Caki2 (cell line): ENCODE measurements around the gene SGCD. TPM values are rescaled to one million over a fixed set of nuclear protein-coding genes. Genes with fewer than 3 reads are reported as not detected.

ENCODE experiments used
- DNase-seq: peaks from one replicate; pipeline ENCODE4 v3.0.0-alpha.2; 2015; ENCODE audit warnings: low read depth
- in situ Hi-C: cut with HindIII; loops from 2 replicates; pipeline ENCODE4 v1.10.0; 2016; ENCODE audit warnings: low sequenced_read_pairs, low pct_unique_long_range_greater_than_20kb, mixed read lengths
- total RNA-seq: library from RNA; depleted of rRNA; stranded (reverse); fragments of >200 nt; shearing (Covaris generic); gene quantifications from 2 replicates; pipeline ENCODE4 v1.2.3, GENCODE V29; 2014; ENCODE audit warnings: low replicate concordance

Gene SGCD
- total RNA-seq, 1 experiment from 2014 or later: not detected

GRCh38 chr5:156755421-156756087 is 428.6 kb downstream of the SGCD start:
- DNase-seq: no peak
- in situ Hi-C loops: no loop called here

- in situ Hi-C loops: no loop called here
- DNase-seq: no peak
Measured at GRCh38 chr5:156758011-156758791, 431.2 kb downstream of the SGCD start.

GRCh38 chr5:156759156-156759555 is 432.2 kb downstream of the SGCD start:
- in situ Hi-C loops: no loop called here

GRCh38 chr5:156762771-156763170 is 435.8 kb downstream of the SGCD start:
- no peak for DNase-seq
- in situ Hi-C loops: no loop called here

More at GRCh38 chr5:156759156-156759555, 432.2 kb downstream of the SGCD start:
- no peak for DNase-seq

- DNase-seq: no peak
- in situ Hi-C loops: no loop called here
Measured at GRCh38 chr5:156764176-156764971, 437.4 kb downstream of the SGCD start.

- in situ Hi-C loops: no loop called here
- no peak for DNase-seq
Measured at GRCh38 chr5:156774273-156774672, 447.3 kb downstream of the SGCD start.

GRCh38 chr5:156778139-156778706 is 451.3 kb downstream of the SGCD start:
- DNase-seq: no peak
- in situ Hi-C loops: no loop called here

GRCh38 chr5:156778752-156779151 is 451.8 kb downstream of the SGCD start:
- no peak for DNase-seq
- in situ Hi-C loops: no loop called here

GRCh38 chr5:156779436-156779835 is 452.5 kb downstream of the SGCD start:
- in situ Hi-C loops: no loop called here
- DNase-seq: no peak

- peak; percentile 37 for DNase-seq
- in situ Hi-C loops: no loop called here
Measured at GRCh38 chr5:156783092-156783491, 456.1 kb downstream of the SGCD start.

- in situ Hi-C loops: no loop called here
- no peak for DNase-seq
Measured at GRCh38 chr5:156794687-156795086, 467.7 kb downstream of the SGCD start.

- in situ Hi-C loops: no loop called here
- DNase-seq: no peak
Measured at GRCh38 chr5:156798201-156798600, 471.2 kb downstream of the SGCD start.

GRCh38 chr5:156799171-156799570 is 472.2 kb downstream of the SGCD start:
- in situ Hi-C loops: no loop called here
- DNase-seq: no peak

GRCh38 chr5:156800929-156801328 is 474.0 kb downstream of the SGCD start:
- DNase-seq: no peak
- in situ Hi-C loops: no loop called here

- in situ Hi-C loops: no loop called here
- no peak for DNase-seq
Measured at GRCh38 chr5:156802501-156802900, 475.5 kb downstream of the SGCD start.

- in situ Hi-C loops: no loop called here
- no peak for DNase-seq
Measured at GRCh38 chr5:156803404-156803803, 476.4 kb downstream of the SGCD start.

- in situ Hi-C loops: no loop called here
- no peak for DNase-seq
Measured at GRCh38 chr5:156812959-156813358, 486.0 kb downstream of the SGCD start.

GRCh38 chr5:156815988-156816599 is 489.1 kb downstream of the SGCD start:
- peak; percentile 34 for DNase-seq
- in situ Hi-C loops: no loop called here
